SK-N-SH (cell line): ENCODE measurements around the gene CDK9. TPM values are rescaled to one million over a fixed set of nuclear protein-coding genes. Genes with fewer than 3 reads are reported as not detected.

Experiments used
- CTCF ChIA-PET: fragments of 300-600, 350-600 bp; formaldehyde crosslinking; extraction: SDS; loops from one replicate; lab custom pipeline; 2021; lab: Yijun Ruan, JAX
- POLR2A ChIA-PET: fragments of 350-600 bp; sonication (Branson Sonifier 250); formaldehyde crosslinking; extraction: SDS; loops from one replicate; lab custom pipeline; 2020; ENCODE audit warnings: antibody characterized with exemption, inconsistent platforms; lab: Yijun Ruan, JAX
- DNase-seq: peaks from one replicate; pipeline ENCODE4 v3.0.0; 2012
- H2AFZ ChIP-seq: fragments of 200-600 bp; sonication (generic); 2 replicates; pipeline ENCODE4 v1.8.1; 2016; ENCODE audit warnings: antibody characterized with exemption, mild to moderate bottlenecking, low read depth
- H3F3A ChIP-seq: fragments of 200-600 bp; sonication (generic); replicated peaks from 2 replicates; pipeline ENCODE3; 2016; ENCODE audit warnings: antibody characterized with exemption, mild to moderate bottlenecking; ENCODE audit not compliant: insufficient read depth
- H3K27ac ChIP-seq, 2 experiments: fragments of 200-500 bp in 1 of 2; fragments of 200-600 bp in 1 of 2; sonication (Bioruptor generic) in 1 of 2; sonication (generic), shearing (Covaris generic) in 1 of 2; 2 replicates each; pipeline versions ENCODE4 v1.5.1 to v1.6.1; 2014 to 2016; ENCODE audit warnings: low read depth in 2 of 2, inconsistent platforms in 1 of 2, low read length in 1 of 2, mild to moderate bottlenecking in 1 of 2, mixed read lengths in 1 of 2
- H3K27me3 ChIP-seq: fragments of 200-600 bp; sonication (generic), shearing (Covaris generic); 2 replicates; pipeline ENCODE4 v1.6.1; 2016; ENCODE audit warnings: mixed run types; ENCODE audit not compliant: insufficient read depth
- H3K36me3 ChIP-seq, 2 experiments: fragments of 200-500 bp in 1 of 2; fragments of 200-600 bp in 1 of 2; sonication (Bioruptor generic) in 1 of 2; sonication (generic) in 1 of 2; replicated peaks in 1 of 2; 2 replicates each; pipeline versions ENCODE3 to v1.5.1; 2014 to 2016; ENCODE audit warnings: low read length in 1 of 2, mild to moderate bottlenecking in 1 of 2; ENCODE audit not compliant: insufficient read depth in 2 of 2, control insufficient read depth in 1 of 2
- H3K4me1 ChIP-seq, 2 experiments: fragments of 200-500 bp in 1 of 2; fragments of 200-600 bp in 1 of 2; sonication (Bioruptor generic) in 1 of 2; sonication (generic), shearing (Covaris generic) in 1 of 2; 2 replicates each; pipeline versions ENCODE4 v1.5.1 to v1.6.1; 2014 to 2016; ENCODE audit warnings: low read depth in 1 of 2, low read length in 1 of 2, mixed run types in 1 of 2; ENCODE audit not compliant: insufficient read depth in 2 of 2, control insufficient read depth in 1 of 2
- H3K4me2 ChIP-seq: fragments of 200-600 bp; sonication (generic), shearing (Covaris generic); 2 replicates; pipeline ENCODE4 v1.6.1; 2017; ENCODE audit warnings: mixed run types
- H3K4me3 ChIP-seq, 2 experiments: fragments of 200-500 bp in 1 of 2; fragments of 200-600 bp in 1 of 2; sonication (Bioruptor generic) in 1 of 2; sonication (generic), shearing (Covaris generic) in 1 of 2; 2 replicates each; pipeline versions ENCODE4 v1.5.1 to v1.8.1; 2014 to 2016; ENCODE audit warnings: low read depth in 2 of 2, inconsistent platforms in 1 of 2, low read length in 1 of 2, mild to moderate bottlenecking in 1 of 2, mixed read lengths in 1 of 2, moderate library complexity in 1 of 2
- H3K79me2 ChIP-seq: fragments of 200-600 bp; sonication (generic); 2 replicates; pipeline ENCODE4 v1.8.1; 2017; ENCODE audit warnings: mild to moderate bottlenecking; ENCODE audit not compliant: insufficient read depth
- H3K9ac ChIP-seq: fragments of 200-600 bp; sonication (generic); 2 replicates; pipeline ENCODE4 v1.6.1; 2017; ENCODE audit warnings: mixed run types
- H3K9me2 ChIP-seq: fragments of 200-600 bp; sonication (generic); 2 replicates; pipeline ENCODE4 v1.6.1; 2017; ENCODE audit warnings: mixed run types
- H3K9me3 ChIP-seq: fragments of 200-600 bp; sonication (generic); 2 replicates; pipeline ENCODE4 v1.6.1; 2017; ENCODE audit warnings: mixed run types, mild to moderate bottlenecking, moderate library complexity
- H4K20me1 ChIP-seq: fragments of 200-600 bp; sonication (generic); 2 replicates; pipeline ENCODE4 v1.6.1; 2017; ENCODE audit warnings: mild to moderate bottlenecking, mixed run types; ENCODE audit not compliant: insufficient read depth
- FOSL2 ChIP-seq: IDR thresholded peaks from 2 replicates; pipeline ENCODE4 v1.4.0; 2012; ENCODE audit warnings: low read depth, mild to moderate bottlenecking, moderate library complexity, borderline replicate concordance
- FOXJ3 ChIP-seq: sonication (generic); formaldehyde crosslinking; IDR thresholded peaks from 2 replicates; pipeline ENCODE4 v1.5.1; 2020; ENCODE audit warnings: mild to moderate bottlenecking, missing genetic modification reagents
- GATA2 ChIP-seq: sonication (generic); formaldehyde crosslinking; IDR thresholded peaks from 2 replicates; pipeline ENCODE4 v1.5.0; 2020; ENCODE audit warnings: mild to moderate bottlenecking, missing genetic modification reagents
- MAX ChIP-seq: IDR thresholded peaks from 2 replicates; pipeline ENCODE4 v1.4.0; 2012; ENCODE audit warnings: low read depth
- MEF2A ChIP-seq: IDR thresholded peaks from 2 replicates; pipeline ENCODE4 v1.4.0; 2012; ENCODE audit warnings: low read depth, borderline replicate concordance
- MXI1 ChIP-seq: IDR thresholded peaks from 2 replicates; pipeline ENCODE4 v1.6.1; 2012; ENCODE audit warnings: mild to moderate bottlenecking, low read depth, low read length, improper control_type of control experiment
- SIN3A ChIP-seq: IDR thresholded peaks from 2 replicates; pipeline ENCODE4 v1.6.1; 2012; ENCODE audit warnings: low read depth, mild to moderate bottlenecking, low read length, moderate library complexity, borderline replicate concordance
- USF1 ChIP-seq: IDR thresholded peaks from 2 replicates; pipeline ENCODE4 v1.4.0; 2012; ENCODE audit warnings: low read depth, borderline replicate concordance
- USF2 ChIP-seq: fragments of 150-350 bp; IDR thresholded peaks from 2 replicates; pipeline ENCODE4 v1.6.1; 2017; ENCODE audit warnings: antibody characterized with exemption, low read length, low read depth, borderline replicate concordance
- YY1 ChIP-seq: IDR thresholded peaks from 2 replicates; pipeline ENCODE4 v1.4.0; 2012; ENCODE audit warnings: low read depth, mild to moderate bottlenecking
- ZBTB33 ChIP-seq: IDR thresholded peaks from 2 replicates; pipeline ENCODE4 v1.4.0; 2012; ENCODE audit warnings: low read depth, borderline replicate concordance
- WGBS: methylation state at CpG from one replicate; pipeline ENCODE4 v1.1.6; 2017; ENCODE audit warnings: low lambda C conversion rate; 5-methylcytosine and 5-hydroxymethylcytosine counted together
- polyA plus RNA-seq, 3 experiments: library from polyadenylated mRNA; depleted of rRNA; stranded (reverse); fragments of >200 nt; gene quantifications; 2 replicates each; pipeline ENCODE4 v1.2.3, GENCODE V29; 2012

The CDK9 gene
- polyA plus RNA-seq, 1 of the 3 experiments (the other 2 are of a cell fraction), result 82.7 TPM

- no peak for TF ChIP-seq MAX
- TF ChIP-seq USF2, result no peak
- no peak for TF ChIP-seq GATA2
- no peak for TF ChIP-seq ZBTB33
- no peak for TF ChIP-seq USF1
Observed at GRCh38 chr9:127812936-127813675, 27.3 kb downstream of the CDK9 start (continued).

GRCh38 chr9:127813686-127814226 lies 27.9 kb downstream of the CDK9 start:
- WGBS, result 81% methylated on average over 6 of the region's 9 CpGs
- H3K4me3 ChIP-seq, result no peak overlapping the region
- no peaks in the 10 kb centered on the region for H4K20me1 ChIP-seq
- peaks cover 0 to 39% of the 10 kb centered on the region in 2 experiments; a peak in 1 of 4 replicates for H3K4me1 ChIP-seq
- H3K9me2 ChIP-seq, result no peaks in the 10 kb centered on the region
- no peak overlapping the region for H3K4me2 ChIP-seq
- DNase-seq, result peak; percentile 53
- ChIA-PET CTCF (interaction anchor here (1.0 kb wide), 1 partner anchor 10 kb away, joined by 4 read pairs; no protein-coding TSS in a partner anchor), POLR2A (no interaction called here)
- H3K9me3 ChIP-seq, result no peaks in the 10 kb centered on the region
- TF ChIP-seq FOSL2 (no peak), SIN3A (no peak), MXI1 (no peak), ZBTB33 (no peak), MEF2A (no peak), FOXJ3 (no peak), YY1 (no peak)
- TF ChIP-seq, all 33 proteins: peak for 0
- Histone ChIP-seq H3K27me3 (no peaks in the 10 kb centered on the region), H3K36me3 (peaks cover 14 to 34% of the 10 kb centered on the region in 2 experiments), H3K79me2 (0 out of 2 replicates have a peak, but pooled peaks cover 3% of the 10 kb centered on the region), H3K27ac (peak overlapping the region in 1 of 2 experiments; percentile 75; a peak in 2 of 4 replicates), H3K9ac (no peak overlapping the region), H2AFZ (no peak overlapping the region), H3F3A (peaks cover 8% of the 10 kb centered on the region)
